ENCODE measurements around the gene OR1J4.
"Not testable (repeated sequence)": the region's sequence is repeated elsewhere in the genome, so short reads cannot be mapped to it uniquely, and the experiment has no call there.

Gene OR1J4, protein sequence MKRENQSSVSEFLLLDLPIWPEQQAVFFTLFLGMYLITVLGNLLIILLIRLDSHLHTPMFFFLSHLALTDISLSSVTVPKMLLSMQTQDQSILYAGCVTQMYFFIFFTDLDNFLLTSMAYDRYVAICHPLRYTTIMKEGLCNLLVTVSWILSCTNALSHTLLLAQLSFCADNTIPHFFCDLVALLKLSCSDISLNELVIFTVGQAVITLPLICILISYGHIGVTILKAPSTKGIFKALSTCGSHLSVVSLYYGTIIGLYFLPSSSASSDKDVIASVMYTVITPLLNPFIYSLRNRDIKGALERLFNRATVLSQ

DNA sequence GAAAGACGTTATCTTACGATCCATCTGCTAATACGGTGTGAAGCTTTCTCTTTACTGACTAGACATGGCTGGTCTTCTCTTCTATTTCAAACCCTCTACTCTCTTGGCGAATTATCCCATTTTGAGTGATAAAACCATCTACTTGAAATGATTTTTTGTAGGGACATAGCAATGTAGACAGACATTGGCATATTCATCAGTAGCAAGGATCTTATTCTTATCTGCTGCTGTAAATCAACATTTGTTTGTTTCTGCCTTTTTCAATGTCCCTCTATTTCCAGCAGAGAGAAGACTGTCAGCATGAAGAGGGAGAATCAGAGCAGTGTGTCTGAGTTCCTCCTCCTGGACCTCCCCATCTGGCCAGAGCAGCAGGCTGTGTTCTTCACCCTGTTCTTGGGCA lies at the start of gene OR1J4:
OR1J4 (plus strand) TSS at position 301 of the 400 bp plus-strand sequence; CDS start at position 301, 0 bp downstream.
- no peak for DNase-seq (ENCODE audit: low spot score)

DNA sequence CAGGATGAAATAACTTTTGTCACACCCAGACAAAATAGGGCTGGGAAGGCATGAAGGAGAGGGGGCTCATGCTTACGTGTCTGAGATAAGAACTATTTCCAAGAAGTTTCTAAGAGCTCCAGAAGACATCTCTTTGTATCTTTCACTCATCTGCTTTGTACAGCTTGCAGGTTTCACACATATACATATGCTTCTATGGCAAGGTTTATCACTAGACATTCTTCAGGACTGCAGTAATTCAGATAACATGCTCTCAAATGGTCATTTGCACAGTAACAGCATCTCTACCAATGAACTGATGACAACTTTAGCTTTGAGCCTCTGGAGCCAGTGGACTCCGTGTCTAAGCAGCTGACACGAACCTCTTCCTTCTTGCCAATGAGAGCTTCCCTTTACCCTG lies 44.4 kb upstream of the OR1J4 start:
- no peak for DNase-seq (ENCODE audit: low spot score)

DNA sequence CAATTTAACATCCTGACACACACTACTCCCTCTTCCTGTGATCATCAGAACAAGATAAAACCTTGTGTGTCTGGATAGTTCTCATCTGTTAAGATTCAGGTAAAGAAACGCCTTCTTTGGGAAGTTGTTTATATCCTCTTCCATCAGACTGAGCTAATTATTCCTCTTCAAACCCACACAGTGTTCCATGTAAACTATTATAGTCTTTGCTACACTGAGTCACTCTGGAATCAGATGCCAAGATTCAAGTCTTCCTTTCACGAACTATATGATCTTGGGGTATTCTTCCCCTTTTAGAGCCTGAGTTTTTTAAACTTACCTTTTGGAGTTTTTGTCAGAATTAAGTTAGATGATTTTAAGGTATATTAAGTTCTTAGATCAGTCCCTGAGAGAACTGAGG lies 43.2 kb upstream of the OR1J4 start:
- no peak for DNase-seq (ENCODE audit: low spot score)

DNA sequence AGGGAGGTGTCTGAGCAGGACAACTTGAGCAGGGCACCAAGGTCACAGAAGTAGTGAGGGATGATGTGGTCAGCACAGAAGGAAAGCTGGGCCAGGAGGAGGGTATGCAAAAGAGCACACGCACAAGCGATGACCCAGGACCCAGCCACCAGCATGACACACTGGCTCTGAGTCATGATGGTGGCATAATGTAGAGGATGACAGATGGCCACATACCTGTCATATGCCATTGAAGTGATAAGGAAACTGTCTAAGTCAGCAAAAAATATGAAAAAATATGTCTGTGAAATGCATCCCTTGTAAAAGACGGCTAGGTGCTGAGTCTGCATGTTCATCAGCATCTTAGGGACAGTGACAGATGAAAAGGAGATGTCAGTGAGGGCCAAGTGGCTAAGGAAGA lies 41.6 kb upstream of the OR1J4 start:
- DNase-seq (ENCODE audit: low spot score): no peak

DNA sequence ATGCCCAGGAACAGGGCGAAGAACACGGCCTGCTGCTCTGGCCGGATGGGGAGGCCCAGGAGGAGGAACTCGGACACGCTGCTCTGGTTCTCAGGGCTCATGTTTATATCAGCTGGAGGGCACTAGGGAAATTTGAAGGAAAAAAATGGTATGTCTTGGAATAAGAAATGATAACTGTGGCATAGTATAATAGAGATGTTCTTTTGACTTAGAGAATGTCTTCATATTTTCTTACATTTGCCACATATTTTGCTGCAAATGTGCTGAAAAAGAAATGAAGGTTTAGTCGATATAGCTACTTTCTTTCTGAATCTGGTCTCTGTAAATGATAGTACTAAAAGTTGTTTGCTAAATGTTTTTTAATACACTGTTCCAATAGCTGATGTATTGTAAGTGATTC lies 41.1 kb upstream of the OR1J4 start, which contains the start of gene OR1J1:
OR1J1 (minus strand) TSS at position 101 of the 400 bp plus-strand sequence; CDS start at position 101, 0 bp downstream.
- no peak for DNase-seq (ENCODE audit: low spot score)

DNA sequence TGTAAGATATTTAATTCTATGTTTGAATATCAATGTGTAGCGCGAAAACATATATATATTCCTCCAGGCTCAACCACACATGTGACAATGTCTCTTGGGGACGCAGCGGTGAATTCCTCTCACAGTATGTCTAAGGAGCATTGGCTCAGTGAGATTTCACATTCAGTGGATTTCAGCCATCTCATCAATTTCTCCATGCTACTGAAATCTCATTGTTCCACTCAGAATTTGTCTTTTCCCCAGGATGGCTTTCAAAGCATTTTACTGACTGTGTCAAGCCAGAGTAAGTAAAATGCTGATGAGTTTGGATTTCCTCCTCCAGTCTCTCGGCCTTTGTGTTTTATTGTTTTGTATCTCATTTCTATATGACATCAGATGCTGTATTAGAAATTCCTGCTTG lies 39.9 kb upstream of the OR1J4 start:
- no peak for DNase-seq (ENCODE audit: low spot score)

DNA sequence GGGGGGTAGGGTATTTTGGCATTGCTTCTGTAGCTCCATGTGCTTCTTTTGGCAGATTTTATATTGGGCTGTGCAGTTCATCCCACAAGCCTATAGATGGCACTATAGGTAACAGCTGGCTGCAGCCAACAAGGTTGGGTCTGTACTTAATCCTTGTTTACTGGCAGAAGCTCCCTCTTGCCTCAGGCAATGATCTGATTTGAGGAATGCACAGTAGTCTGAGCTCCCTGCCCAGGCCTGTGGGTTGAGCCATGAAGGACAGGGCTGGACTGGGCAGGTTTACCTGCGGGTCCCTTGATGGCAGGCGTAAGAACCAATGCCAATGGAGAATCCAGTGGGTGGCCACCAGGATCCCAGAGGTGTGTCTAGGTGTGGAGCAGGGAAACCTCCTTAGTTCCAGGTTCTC lies 20.1 kb upstream of the OR1J4 start:
- peak; percentile 21 for DNase-seq (ENCODE audit: low spot score)

DNA sequence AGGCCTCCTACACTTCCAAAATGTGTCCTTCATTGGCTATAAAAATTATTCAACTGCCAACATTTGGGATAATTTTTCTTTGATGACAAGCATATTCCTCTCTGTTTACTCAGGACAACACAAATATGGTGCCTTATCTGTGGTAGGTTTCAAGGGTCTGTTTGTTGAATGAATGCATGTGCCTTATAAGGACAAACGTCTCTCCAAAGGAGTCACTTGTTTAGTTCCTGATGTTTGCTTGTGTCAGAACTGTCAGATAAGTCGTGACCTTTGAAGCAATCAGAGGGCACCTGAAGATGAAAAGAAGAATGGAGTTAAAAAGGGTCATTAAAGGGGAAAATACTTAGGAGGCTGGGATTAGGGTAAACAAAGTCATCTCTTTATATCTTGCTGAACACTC lies 12.0 kb upstream of the OR1J4 start:
- no peak for DNase-seq (ENCODE audit: low spot score)

DNA sequence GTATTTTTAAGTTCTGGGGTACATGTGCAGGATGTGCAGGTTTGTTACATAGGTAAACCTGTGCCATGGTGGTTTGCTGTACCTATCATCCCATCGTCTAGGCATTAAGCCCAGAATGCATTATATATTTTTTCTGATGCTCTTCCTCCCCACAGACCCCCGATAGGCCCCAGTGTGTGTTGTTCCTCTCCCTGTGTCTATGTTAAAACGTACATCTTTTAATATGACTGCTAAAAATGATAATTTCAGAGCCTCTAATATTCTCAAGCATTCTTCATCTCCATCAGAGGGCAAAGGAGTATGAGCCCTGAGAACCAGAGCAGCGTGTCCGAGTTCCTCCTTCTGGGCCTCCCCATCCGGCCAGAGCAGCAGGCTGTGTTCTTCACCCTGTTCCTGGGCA lies 8.4 kb upstream of the OR1J4 start, which contains the start of gene OR1J2:
OR1J2 (plus strand) TSS at position 301 of the 400 bp plus-strand sequence; CDS start at position 301, 0 bp downstream.
- no peak for DNase-seq (ENCODE audit: low spot score)

DNA sequence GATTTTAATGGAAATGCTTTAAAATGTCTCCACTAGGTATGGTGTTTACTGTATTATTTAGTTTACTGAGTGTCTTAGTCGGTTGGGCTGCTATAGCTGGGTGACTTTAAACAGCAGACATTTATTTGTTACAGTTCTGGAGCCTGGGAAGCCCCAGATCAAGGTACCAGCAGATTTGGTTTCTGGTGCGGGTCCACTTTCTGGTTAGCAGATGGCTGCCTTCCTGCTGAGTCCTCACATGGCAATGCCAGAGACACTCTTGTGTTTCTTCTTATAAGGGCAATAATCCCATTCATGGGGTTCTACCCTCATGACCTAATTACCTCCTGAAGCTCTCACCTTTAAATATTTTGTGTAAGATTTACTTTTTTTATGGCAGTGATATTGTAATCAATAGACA lies 715 bp upstream of the OR1J4 start:
- no peak for DNase-seq (ENCODE audit: low spot score)

DNA sequence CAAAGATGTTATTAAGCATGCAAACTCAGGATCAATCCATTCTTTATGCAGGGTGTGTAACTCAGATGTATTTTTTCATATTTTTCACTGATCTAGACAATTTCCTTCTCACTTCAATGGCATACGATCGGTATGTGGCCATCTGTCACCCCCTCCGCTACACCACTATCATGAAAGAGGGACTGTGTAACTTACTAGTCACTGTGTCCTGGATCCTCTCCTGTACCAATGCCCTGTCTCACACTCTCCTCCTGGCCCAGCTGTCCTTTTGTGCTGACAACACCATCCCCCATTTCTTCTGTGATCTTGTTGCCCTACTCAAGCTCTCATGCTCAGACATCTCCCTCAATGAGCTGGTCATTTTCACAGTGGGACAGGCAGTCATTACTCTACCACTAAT lies 435 bp downstream of the OR1J4 start:
- DNase-seq (ENCODE audit: low spot score): no peak

DNA sequence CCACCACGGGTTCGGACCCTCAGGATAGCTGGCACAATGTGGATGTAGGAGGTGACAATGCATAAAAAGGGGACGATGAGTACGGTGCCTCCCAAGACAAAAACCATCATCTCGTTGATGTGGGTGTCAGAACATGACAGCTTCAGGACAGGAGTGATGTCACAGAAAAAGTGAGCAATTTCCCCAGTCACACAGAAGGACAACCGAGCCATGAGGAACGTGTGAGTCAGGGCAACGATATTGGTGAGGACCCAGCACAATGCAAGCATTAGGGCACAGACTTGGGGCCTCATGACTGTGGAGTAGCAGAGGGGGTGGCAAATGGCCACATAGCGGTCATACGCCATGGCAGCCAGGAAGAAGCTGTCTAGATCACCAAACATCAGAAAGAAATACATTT lies 7.7 kb downstream of the OR1J4 start:
- DNase-seq (ENCODE audit: low spot score): no peak

DNA sequence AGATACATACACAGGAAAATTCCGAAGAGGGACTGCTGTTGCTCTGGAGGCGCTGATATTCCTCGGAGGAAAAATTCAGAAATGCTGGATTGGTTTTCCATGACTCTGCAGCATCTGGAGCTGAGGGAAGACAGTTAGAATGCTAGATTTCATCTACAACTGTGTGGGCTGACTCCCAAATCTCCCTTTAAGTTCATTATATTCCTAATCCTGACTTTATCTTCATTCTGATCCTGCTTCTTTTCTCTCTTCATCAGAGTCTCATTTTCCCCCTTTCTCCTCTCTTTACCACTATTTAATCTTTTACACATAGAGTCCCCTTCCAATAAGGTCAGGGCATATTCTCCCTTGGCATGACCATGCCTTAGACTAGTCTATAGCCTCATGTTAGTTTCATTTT lies 8.3 kb downstream of the OR1J4 start, which contains the start of gene OR1N1:
OR1N1 (minus strand) TSS at position 101 of the 400 bp plus-strand sequence; CDS start at position 101, 0 bp downstream.
- no peak for DNase-seq (ENCODE audit: low spot score)

DNA sequence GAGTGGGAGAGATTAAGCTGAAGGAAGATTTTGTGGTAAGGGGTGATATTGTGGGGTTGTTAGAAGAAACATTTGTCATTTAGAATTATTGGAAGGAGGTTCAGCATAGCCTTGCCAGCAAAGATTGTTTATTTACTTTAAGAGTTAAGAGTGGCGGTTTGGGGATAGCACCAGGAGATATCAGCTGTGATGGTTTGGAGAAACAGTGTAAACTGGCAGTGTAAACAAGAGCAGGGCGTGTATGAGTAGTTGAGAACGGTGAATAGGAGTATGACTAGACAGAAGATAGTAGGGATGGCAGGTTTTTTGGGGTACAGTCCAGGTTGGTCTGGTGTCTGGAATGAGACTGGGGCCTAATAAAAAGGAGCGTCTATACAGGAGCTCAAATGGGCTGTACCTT lies 12.2 kb downstream of the OR1J4 start:
- DNase-seq (ENCODE audit: low spot score): not testable (repeated sequence)

DNA sequence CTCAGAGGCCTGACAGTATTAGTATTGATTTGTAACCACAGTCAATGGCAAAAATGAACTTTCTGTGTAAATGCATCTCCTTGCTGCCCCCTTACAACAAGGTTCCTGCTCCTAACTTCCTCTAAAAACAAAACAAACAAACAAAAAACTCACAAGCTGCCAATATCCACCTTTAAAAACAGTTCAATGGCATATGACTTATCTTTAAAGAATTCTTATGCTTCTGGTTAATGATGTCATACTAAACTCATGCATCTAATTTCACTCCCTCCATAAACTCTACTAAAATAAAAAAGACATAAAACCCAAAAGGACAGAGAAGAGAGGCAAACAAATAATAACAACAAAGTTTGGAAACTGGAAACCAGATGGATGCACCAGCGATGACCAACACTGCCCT lies 17.2 kb downstream of the OR1J4 start:
- no peak for DNase-seq (ENCODE audit: low spot score)

DNA sequence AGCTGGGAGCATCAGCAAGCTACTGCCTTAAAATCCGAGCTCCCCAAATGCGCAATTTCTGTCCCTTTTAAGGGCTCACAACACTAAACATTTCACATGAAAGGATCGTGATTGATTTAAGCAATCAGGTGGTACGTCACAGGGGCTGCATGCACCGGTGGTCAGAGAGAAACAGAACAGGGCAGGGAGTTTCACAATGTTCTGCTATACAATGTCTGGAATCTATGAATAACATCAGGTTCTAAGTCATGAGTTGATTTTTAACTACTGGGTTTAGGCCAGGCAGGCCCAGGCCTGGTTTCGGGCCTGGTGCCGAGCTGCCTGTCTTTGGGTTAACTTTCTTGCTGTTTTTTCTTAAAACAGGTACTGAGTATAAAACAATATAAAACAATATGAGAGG lies 18.1 kb downstream of the OR1J4 start:
- not testable (repeated sequence) for DNase-seq (ENCODE audit: low spot score)

DNA sequence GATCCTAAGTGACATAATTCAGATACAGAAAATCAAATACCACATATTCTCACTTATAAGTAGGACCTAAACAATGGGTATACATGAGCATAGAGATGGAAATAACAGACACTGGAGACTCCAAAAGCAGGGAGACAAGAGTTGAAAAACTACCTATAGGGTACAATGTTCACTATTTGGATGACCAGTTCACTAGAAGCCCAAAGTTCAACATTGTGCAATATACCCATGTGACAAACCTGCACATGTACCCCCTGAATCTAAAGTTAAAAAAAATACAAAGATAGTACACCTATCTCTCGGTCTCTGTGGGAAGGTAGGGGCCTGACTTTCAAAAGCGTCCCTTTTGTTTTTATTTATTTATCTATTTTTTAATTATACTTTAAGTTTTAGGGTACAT lies 19.8 kb downstream of the OR1J4 start:
- no peak for DNase-seq (ENCODE audit: low spot score)

DNA sequence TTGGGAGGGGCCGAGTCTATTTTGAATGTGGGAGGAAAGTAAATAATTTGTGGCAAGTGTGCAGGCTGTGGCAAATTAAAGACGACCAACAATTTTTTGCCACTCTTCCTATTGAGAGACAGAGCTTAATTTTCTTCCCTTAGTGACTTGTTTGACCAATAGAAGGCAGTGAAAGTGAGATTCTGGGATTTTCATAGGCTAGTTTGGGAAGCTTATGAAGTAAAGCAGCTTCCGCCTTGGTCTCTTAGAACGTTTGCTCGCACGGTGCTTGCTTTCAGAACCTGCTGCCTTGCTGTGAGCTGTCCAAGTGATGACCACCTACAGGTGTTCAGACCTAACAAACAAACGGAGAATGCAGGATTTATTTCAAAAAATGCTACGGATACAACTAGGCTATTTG lies 27.3 kb downstream of the OR1J4 start:
- no peak for DNase-seq (ENCODE audit: low spot score)

DNA sequence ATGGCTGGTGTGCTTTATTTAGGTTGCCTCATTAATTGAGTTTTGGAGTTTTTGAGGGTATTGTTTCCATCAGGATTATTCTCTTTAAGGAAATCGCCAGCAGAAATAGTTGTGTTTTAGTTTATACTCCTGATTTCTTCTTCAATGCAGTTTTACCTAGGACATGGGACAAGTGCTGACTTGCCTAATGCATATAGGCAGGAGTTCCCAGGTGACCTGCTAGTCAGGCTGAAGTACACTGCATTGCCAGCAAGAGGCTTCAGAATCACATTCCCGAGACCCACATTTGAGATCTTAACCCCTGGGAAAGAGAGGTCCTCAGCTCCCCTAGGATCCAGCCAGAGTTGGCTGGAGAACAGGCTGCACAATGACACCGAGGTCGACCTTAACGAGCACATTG lies 32.4 kb downstream of the OR1J4 start:
- no peak for DNase-seq (ENCODE audit: low spot score)

DNA sequence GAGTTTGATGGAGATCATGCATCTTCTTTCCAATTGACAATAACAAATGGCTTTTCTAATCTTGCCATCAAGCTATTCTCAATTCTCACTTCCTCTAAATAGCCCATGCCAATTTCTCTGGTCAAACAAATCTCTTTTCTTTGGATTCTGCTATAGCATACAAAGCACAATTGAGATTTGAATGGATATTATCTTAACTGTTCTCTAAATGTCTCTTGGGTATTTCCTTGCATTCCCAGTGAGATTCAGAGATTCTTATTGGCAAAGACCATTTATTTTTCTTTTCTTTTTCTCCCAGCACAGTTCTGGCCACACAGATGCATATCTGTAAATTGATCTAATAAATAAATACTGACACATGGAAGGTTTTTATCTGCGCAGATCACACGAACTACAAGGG lies 33.9 kb downstream of the OR1J4 start, which contains the start of gene OR1N2:
OR1N2 (plus strand) TSS at position 301 of the 400 bp plus-strand sequence. CDS start 100 bp downstream, outside the sequence.
- no peak for DNase-seq (ENCODE audit: low spot score)

DNA sequence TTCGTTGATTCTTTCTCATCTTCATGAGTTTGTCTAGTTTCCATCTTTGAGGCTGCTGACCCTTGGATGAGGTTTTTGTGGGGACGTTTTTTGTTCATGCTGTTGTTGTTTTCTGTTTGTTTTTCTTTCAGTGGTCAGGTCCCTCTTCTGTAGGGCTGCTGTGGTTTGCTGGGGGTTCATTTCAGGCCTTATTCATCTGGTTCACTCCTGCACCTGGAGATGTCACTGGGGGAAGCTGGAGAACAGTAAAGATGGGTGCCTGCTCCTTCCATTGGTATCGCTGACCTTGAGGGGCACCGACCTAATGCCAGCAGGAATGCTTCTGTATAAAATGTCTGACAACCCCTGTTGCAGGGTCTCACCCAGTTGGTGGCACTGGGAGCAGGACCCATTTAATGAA lies 42.5 kb downstream of the OR1J4 start:
- no peak for DNase-seq (ENCODE audit: low spot score)

DNA sequence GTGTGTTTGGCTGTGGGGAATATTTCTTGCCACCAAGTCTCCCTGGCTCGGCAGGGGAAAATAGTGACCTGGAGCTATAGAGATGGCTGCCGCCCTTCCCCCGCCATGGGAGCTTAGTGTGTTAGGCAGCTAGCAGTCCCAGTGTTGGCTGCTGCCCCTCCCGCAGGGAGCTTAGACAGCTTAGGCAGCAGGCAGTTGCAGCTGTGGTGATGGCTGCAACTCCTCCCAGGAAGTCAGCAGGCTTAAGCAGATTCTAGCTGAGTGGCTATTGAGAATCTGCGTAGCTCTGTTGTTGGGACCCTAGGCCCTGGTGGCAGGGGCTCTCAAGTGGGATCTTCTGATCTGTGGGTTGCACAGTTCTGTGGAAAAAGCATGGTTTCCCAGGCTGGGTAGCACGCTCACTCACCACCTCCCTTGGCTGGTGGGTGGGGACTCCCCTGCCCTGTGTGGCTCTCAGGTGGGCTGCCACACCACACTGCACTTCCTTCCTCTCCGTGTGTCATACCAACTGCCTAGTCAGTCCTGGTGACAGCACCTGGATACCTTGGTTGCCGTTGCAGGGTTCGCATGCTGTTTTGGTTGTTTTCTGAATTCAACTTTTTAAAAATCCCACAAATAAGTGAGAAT lies 43.3 kb downstream of the OR1J4 start:
- DNase-seq (ENCODE audit: low spot score): no peak

DNA sequence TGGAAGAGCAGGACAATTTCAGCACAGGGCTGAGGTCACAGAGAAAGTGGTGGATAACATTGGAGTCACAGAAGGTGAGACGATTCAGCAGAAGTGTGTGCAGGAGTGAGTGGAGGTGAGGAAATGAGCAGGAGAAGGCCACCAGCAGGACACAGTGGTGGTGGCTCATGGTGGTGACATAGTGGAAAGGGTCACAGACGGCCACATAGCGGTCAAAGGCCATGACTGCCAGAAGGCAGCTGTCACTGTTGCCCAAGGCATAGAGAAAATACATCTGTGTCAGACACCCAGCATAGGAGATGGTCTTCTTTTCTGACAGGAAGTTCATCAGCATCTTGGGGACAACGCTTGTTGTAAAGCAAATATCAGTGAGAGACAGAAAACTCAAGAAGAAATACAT lies 49.0 kb downstream of the OR1J4 start:
- DNase-seq (ENCODE audit: low spot score): no peak
